Hematopoietic multipotent progenitor cell treated with erythropoietin and hydrocortisone succinate and interleukin-3 and kit ligand, for 17 days (in vitro differentiated cells): ENCODE measurements around the gene VMAC.

Experiments
- DNase-seq: peaks from one replicate; pipeline ENCODE4 v3.0.0-alpha.2; 2015; ENCODE audit warnings: low spot score

VMAC gene

DNA sequence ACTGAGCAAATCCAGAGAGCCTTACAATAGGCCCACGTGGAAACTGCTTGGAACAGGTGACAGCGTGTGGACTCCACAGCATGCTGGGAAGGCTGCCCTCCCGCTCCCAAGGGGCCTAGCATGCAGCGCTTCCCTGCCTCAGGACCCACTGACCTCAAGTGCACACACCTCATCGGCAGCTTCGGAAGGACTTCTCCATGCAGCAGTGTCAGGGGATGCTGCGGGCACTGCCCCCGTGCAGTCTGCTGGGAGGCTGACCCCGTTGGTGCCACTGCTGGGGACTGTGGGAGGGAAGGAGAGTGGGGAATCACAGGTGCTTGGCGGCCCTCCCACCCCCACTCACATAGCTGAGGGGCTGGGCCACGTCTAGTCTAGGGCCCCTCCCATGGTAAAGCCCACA lies 26.6 kb downstream of the VMAC start:
- DNase-seq: no peak

DNA sequence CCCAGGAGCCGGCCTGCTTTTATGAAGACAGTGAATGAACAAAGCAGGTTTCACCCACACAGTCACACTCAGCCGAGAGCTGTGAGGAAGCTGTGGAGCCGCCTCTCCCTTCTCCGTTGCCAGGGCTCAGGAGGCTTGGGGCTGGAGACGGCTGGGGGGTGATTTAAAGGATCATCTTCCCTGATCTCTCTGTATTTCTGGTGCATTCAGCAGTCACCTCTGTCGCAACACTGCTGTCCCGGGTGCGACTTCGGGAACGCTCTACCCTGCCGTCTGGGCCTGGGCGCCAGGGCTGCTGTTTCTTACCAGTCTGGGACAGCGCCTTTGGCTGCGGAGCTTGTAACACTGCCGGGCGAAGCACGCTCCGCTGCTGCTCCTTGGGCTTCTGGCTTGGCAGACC lies 27.5 kb downstream of the VMAC start:
- no peak for DNase-seq

DNA sequence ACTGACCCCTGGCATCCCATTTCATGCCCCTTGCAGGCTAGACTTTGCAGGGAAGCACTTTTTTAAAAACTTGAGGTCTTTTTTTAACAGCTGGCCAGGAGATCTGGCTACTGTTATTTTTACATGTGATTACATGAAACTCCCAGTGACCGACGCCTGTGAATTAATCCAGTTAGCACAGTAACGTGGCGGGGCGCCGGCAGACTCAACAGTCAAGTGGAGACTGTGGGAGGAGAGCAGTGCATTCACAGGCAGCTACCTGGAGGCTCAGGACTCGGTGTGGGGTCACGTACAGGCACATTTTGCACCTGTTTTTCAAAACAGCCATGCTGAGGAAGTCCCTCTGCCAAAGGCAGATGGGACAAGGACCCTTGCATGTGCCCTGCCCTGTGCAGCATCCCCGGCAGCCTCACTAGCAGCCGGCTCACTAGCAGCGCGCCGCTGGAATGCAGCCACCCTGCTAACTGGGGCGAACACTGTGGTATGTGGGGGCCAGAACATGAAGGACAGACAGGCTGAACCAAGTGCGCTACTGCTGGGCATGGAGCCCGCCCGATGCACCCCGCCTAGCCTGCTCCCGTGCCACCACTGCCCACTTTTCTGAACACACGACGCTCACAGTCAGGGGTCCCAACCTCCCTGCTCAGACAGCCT lies 28.1 kb downstream of the VMAC start:
- no peak for DNase-seq

DNA sequence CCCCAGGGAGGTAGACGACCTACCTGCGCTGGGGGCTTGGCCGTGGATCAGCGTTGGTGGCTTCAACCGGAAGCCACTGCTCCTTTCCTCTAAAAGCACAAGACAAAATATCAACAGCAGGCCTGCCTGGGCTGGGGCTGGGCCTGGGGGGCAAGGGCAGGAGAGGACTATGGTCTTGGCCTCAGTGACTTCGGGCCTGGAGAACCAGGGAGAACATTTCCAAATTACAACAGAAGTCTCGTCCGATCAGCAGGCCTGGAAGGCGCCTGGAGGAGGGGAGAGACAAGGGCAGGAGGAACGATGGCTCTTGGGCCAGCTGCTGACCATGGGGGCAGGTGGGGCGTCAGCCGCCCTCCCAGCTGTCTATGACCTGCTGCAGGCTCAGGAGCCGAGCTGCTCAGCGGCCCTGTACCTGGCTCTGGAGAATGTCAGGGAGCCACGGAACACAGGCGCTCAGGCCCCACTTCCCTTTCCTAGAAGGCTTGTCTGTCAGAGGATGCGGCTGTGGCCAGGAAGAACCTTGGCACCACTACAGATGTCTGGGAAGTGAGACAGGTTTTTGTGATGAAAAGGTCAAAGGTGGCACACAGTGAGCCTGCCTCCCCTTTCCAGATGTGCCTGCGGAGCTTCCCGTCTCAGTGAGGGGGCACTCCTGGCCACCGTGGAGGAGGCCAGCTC lies 28.9 kb downstream of the VMAC start:
- no peak for DNase-seq

DNA sequence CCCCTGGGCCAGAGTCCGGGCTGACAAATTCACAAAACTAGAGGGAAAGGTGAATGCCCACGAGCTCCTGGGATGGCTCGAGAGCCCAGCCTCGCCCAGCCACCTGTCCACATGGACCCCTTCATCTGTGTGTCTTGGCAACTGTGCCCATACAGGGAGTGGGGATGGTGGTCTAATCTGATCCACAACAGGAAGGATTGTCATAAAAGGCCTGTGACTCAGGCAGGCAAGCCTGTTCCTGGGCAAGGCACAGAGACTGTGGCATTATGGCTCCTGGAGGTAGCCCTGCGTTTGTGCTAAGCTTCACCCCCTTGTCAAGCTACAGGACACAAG lies 29.4 kb downstream of the VMAC start:
- DNase-seq: no peak

DNA sequence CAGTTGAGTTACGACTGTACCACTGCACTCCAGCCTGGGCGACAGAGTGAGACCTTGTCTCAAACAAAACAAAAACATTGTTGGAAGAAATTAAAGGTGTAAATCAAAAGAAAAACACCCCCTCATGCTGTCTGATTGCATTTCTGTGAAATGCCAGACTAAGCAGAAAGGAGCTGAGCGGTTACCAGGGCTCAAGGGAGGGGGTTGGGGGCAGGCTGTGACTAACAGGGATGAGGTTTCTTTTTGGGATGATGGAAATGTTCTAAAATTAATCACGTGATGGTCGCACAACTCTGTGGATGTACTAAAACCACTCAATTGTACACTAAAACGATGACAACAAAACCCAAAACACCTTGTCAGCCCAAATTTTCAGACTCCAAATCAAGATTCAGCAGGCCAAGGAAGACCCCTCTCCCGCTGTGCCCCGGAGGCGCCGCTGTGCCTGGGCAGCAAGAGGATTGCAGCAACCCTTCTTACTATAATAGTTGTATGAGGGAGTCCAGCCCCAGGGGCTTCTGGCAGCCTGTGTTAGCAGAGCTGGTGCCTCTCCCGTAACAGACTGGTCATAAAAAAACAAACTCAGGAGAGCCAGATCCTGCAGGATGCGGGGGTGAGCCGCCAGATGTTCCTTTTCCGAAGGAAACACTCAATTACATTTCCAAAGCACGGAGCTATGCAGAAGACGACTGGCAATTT lies 30.3 kb downstream of the VMAC start:
- no peak for DNase-seq

DNA sequence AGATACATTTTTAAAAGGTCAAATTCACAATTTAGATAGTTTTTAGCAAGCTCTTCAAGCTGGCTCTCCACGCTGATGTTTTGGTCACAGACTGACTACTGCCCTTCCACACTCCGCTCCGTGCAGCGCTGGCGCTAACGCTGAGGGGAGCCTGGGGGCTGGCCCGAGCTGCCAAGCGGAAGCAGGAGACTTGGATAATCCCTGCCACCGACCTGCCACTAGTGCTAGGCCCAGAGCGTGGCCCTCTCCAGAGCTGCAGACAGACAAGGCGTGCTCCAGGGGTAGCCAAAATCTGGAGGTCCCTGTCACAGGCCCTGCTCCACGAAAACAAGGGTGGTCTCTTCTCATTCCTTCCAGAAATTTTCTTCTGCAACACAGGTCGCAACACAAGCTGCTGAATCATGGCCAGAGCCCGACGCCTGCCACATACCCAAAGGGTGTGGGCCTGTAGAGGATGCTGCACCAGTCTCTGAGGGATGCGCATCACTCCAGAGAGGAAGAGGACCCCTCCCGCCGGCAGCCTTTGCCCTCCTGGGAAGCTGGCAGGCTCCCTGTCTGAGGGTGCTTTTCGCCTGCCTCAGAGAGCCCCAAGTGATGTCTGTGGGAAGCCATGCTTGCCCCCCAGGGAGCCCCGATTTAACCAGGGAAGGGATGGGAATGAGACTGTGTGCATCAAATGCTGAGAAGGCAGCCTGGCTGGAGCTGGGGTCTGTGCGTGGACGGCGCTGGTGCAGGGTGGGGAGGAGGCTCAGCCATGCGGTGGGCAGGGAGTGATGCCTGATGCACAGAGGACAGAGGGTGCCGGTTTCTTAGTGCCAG lies 31.0 kb downstream of the VMAC start:
- no peak for DNase-seq

DNA sequence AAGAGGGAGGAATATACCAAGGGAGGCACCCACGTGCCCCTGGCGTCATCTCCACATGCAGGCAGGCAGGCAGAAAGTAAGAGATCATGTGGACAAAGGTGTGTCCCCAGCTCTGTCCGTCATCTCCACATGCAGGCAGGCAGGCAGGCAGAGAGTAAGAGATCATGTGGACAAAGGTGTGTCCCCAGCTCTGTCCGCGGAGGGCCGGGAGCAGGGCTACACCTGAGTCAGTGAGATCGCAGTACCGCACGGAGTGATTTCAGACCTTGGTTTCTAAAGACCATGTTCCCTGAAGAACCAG lies 31.6 kb downstream of the VMAC start:
- no peak for DNase-seq

DNA sequence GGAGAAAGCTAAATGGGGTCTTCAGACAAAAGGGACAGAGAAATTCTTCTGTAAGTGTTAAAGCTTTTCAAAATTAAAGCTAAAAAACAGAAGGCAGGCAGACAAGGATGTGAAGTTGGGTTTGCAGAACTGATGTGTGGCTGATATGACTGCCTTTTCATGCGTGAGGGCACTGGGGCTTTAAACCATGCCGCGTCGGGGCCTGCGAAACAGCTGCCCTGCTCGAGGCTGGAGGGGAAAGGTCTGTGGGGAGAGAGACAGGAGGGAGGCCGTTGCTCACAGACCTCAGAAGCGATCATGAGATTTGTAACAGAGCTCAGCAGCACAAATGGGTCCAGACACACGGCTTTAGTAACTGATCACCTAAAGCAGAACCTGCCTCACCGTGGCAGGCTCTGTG lies 32.9 kb downstream of the VMAC start:
- no peak for DNase-seq

DNA sequence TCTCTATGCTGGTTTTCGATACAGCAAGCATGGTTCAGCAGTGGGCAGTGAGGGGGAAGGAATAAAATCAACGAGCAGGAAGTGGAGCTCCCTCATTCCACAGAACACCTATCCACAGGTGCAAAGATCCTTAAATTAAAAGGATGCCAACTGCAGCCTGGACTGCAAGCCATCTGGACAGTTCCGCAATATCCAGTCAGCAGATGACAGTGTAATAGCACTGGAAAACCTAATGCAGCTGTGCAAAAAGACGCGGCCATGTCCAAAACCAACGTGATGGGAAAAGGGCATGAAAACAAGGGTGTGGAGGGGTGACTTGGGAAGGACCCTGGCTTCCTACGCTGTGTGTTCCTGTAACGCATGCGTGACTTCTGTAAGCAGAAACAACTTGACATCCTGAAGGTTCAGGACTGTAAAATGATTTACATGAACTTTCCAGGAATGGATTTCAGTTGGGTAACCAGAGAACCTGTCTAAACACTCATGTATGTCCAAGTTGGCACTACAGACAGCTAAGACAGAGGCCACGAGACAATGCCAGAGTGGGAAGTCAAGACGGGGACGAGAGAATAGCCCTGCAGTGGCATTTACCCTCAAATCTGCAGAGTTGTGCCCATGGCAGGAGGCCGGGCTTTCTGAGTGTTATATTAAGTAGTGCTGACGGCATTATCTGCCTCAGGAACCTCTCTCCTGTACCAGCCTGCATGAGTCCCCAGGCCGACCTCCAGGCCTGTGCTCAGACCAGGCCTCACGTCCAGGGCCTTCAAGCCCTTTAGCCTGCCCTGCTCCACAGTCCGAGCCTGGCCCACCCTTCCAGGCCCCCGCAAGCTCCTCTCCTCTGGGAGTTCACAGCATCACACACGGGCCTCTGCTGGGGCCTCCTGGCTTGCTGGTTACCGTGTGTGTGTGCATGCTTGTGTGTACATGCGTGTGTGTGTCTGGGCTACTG lies 35.9 kb downstream of the VMAC start:
- DNase-seq: no peak

DNA sequence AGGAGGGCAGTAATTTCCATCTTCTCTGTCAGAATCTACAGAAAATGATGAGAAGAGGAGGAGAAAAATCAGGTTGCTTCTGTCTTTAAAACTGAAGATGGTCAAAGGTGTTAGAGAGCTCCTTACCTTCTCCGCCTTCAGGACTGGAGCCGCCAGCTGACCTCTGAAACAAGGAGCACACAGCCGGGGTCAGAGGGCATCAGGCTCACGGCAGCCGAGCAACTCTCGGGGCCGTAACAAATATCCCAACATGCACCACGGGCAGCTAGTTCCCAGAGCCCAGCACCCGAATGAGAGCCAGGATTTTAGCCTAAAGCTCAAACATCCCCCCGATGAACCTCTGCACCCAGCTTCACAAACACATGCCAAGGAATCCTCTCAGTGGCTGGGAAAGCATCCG lies 37.0 kb downstream of the VMAC start:
- DNase-seq: no peak

DNA sequence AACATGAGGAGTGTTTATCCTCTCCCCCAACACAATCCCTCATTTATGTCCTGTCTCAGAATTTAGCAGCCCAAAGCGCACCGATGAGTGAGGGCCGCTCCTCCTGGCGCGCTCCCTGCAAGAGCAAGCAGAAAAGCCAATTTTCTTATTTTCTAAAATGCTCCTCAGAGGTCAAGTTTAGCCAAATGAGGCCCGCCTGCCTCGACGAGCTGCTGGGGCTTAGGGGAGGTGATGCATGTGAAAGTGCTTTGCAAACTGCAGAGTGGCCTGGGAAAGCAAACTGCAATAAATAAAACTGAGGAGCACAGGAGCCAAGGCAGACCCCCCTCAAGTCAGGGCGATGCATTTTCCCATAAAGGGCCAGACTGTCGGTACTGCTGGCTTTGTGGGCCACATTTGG lies 38.4 kb downstream of the VMAC start:
- DNase-seq: no peak

DNA sequence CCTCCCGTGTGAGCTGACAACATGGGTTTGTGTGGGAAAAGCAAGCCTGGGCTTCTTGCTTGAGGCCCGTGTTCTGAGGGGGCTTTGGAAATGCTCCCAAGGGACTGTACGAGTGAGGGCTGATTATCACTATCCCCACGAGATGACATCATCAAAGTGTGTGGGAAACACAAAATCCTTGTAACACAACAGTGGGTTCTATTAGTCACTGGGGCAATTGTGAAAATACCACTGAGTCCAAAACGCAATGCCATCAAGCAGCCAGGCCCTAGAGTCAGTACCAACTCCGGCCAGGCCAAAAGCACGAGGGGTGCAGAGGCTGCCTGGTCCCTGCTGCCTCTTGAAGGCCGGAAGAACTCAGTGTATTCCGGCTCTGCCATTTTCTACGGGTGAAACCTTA lies 39.0 kb downstream of the VMAC start:
- no peak for DNase-seq

DNA sequence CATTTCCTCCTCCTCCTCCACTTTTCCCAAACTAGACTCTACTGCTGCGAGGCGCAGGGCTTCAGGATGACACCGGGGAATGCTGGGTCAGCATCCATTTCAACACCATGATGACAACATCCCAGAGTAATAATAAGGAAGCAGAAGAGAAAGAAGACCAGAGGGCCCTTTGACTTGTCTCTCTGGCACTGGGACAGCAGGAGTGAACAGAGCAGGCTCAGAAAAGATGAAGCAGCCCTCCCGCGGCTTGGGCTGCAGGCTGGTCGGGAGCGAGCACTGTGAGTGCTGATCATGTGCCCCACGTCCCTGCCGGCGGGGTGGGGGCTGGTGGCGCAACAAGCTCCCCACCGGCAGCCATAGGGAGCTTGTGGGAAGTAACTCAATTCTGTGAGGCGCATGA lies 42.8 kb downstream of the VMAC start:
- no peak for DNase-seq

DNA sequence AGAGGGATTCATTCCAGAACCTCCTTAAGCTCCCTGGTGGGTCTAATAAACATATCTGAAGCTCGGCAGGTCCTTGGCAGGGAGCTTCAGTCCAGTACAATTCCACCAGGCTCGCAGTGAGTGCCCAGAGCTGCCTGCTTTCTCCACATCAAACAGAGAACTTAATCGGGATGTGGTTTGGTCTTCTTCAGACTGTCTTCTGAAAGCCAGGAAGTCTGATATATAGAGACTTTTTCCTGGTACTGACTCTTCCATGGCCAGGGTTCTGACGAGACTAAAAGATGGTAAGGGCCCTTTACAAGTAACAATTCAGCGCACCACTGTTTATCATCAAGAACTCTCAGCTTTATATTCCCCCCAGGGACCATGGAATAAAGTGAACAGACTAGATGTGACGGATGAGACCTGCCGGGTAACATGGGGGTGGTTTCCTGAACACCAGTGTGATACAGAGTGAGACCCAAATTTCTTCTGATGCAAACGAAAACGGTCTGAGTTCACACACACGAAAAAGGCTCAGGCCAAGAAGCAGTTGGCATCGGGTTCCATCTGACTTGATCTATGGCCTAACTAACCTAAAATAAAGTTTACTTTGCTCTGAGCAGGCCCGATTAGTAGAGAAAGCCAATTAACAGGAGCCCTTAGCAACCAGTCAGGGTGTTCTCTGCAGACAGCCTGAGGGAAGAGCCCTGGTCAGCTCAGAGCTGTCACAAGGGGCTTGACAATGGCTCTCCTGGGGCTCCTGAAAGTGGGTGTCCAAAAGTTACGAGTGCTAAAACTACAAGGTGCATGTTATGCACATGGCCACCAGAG lies 44.3 kb downstream of the VMAC start:
- DNase-seq: no peak

DNA sequence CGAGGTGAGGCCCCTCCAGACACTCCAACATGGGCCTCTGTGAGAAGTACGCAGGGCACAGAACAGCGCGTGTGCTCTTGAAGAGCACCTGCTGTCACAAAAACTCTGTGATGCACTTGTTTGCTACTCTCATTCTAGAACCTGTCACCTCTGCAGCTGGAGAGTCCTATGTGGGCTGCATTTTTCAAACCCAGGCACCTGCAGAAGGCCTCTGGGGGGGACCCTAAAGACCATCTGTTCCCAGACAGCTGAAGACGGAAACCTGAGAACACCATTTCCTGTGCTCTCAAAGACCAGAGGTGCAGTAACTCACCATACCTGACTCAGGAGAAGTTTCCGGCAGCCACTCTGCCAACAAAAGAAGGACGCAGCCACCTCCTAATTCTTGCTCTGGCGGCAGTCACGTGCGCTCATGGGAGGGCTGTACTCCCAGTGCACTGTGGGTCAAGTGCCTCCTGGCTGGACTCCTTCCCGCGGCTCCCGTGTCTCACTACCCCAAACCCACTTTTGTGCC lies 45.2 kb downstream of the VMAC start:
- no peak for DNase-seq

DNA sequence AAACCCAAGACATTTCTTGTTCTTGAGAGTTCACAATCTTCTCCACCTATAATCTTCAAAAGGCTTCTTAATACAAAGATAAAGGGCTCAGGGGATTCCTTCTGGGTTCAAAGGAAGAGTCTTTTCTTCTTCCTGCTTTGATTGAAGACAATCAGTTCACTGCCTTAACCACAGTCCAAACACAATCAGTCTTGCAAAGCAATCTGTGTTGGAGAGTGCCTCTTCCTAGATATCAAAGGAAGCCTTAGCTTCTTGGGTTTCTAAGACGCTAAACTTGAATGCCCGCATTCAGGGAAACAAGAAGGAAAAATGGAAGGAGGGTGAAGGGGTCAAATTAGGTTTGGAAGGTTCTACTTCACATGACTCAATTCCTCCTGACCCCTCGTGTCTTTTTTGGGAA lies 46.1 kb downstream of the VMAC start:
- DNase-seq: no peak

DNA sequence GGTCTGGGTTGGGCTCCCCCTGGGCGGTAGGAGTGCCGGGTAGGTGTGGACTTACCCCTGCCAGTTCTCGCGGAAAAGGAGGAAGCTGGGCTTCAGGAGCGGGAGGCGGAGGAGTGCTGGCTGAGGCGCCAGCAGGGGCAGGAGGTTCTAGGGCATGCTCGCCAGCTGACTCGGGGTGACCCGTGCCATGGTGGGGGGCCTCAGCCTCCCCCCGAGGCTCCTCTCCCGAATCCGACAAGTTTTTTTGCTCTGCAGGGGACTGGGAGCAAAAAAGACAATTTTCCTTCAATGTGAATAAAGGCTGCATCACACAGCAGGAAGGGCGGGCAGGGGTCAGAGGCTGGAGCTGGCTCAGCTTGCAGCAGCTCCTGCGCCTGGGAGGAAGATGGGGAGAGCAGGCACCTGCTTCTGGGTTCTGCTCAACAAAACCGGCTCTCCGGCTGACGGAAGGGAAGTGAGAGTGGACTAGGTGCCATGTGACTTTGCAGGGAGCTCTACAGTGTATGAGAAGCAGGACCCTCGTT lies 46.7 kb downstream of the VMAC start:
- no peak for DNase-seq

DNA sequence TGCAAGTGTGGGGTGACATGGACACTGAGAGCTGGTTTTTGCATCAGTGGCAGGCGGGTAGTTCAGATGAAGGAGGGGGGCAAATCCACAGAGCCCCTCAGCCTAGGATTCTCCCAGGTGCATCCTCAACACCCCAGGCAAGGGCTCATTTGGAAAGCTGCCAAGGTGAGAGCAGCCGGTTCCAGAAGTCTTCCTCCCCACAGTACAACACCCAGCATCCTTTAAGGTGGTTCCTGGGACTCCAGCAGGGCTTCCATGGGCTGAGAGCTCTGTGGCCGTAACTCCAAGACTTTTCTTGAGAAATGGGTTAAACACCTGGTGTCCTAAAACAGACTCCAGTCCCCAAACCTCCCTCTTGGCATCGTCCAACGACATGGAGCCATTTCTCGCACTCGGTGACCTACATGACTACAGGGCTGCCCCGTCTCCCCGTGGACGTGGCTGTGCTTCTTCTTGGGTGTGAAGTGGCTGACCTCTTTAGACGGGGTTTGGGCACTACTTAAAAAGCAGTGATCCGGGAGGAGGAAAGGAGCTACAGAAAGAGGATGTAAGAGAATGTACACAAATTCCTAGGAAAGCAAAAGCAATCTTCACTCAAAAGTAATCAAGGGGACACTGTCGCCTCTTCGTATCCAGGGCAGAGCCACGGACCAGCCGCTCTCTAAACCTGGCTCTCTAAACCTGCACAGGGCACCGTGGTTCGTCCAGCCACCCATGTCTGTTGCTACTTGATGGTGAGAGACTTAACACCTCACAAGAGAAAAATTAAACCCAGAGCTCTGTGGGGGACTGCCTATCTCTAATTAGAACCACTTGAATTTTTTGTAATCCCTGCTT lies 47.7 kb downstream of the VMAC start:
- no peak for DNase-seq
